ENCODE measurements around the gene AGO1. TPM values are rescaled to one million over a fixed set of nuclear protein-coding genes. Genes with fewer than 3 reads are reported as not detected.
"Not testable (repeated sequence)": the region's sequence is repeated elsewhere in the genome, so short reads cannot be mapped to it uniquely, and the experiment has no call there.

AGO1 gene
- total and polyA plus RNA-seq, 9 donors = 7.0 to 11.9 (median 8.9) TPM

DNA sequence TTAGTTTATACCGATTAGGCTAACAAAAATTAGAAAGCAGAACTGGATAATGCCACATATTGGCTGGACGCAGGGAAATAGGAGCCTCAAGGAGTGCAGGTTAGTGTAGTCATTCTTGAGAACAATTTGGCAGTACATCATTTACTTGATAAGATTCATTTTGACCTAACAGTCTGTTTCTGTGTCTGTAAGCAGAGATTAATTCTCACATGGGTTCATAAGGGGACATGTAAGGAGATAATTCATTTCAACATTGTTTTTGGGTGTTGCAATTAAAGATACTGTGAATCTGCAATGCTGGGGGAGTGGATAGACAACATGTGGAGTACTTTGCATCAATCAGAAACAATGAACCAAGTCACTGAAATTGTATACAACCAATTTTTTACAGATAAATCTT, 79.9 kb downstream of the AGO1 start:
- Histone ChIP-seq H3K27ac (ENCODE audit: low read length) (no peak overlapping the region), H3K9me3 (replicated peaks; ENCODE audit: control insufficient read depth, low read depth, low read length) (no peaks in the 10 kb centered on the region), H3K4me1 (ENCODE audit: control insufficient read depth, insufficient read depth, low read length) (no peaks in the 10 kb centered on the region), H3K4me3 (ENCODE audit: low read length) (no peak overlapping the region), H3K36me3 (ENCODE audit: control insufficient read depth, insufficient read depth, low read length) (no peaks in the 10 kb centered on the region), H3K27me3 (ENCODE audit: control insufficient read depth, insufficient read depth, low read length) (no peaks in the 10 kb centered on the region)
- no CpG with 5 or more reads among the region's 2 CpGs for WGBS (ENCODE audit: insufficient coverage)
- DNase-seq = no peak

DNA sequence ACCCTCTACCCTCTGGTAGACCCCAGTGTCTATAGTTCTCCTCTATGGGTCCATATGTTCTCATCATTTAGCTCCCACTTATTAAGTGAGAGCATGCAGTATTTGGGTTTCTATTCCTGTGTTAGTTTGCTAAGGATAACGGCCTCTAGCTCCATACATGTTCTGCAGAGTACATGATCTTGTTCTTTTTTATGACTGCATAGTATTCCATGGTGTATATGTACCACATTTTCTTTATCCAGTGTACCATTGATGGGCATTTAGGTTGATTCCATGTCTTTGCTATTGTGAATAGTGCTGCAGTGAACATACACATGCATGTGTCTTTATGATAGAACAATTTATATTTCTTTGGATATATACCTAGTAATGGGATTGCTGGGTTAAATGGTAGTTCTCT, 81.3 kb downstream of the AGO1 start:
- H3K27me3 ChIP-seq (ENCODE audit: control insufficient read depth, insufficient read depth, low read length); H3K36me3 ChIP-seq (ENCODE audit: control insufficient read depth, insufficient read depth, low read length); H3K9me3 ChIP-seq (replicated peaks; ENCODE audit: control insufficient read depth, low read depth, low read length); H3K27ac ChIP-seq (ENCODE audit: low read length); DNase-seq; H3K4me3 ChIP-seq (ENCODE audit: low read length); H3K4me1 ChIP-seq (ENCODE audit: control insufficient read depth, insufficient read depth, low read length): not testable (repeated sequence)
- no CpG with 5 or more reads among the region's 1 CpG for WGBS (ENCODE audit: insufficient coverage)

DNA sequence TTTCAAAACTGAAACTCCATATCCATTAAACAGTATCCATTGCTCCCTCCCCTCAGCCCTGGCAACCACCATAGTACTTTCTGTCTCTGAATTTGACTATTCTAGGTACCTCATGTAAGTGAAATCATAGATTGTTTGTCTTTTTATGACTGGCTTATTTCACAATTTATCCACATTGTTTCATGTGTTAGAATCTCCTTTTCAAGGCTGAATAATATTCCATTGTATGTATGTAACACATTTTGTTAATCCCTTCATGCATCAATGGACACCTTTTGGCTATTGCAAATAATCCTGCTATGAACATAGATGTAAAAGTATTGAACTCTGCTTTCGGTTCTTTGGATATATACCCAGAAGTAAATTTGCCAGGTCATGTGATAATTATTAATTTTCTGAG, 85.4 kb downstream of the AGO1 start:
- H3K9me3 ChIP-seq (replicated peaks; ENCODE audit: control insufficient read depth, low read depth, low read length) = no peaks in the 10 kb centered on the region
- WGBS (ENCODE audit: insufficient coverage) = no CpG with 5 or more reads among the region's 1 CpG
- peaks cover 7% of the 10 kb centered on the region for H3K36me3 ChIP-seq (ENCODE audit: control insufficient read depth, insufficient read depth, low read length)

DNA sequence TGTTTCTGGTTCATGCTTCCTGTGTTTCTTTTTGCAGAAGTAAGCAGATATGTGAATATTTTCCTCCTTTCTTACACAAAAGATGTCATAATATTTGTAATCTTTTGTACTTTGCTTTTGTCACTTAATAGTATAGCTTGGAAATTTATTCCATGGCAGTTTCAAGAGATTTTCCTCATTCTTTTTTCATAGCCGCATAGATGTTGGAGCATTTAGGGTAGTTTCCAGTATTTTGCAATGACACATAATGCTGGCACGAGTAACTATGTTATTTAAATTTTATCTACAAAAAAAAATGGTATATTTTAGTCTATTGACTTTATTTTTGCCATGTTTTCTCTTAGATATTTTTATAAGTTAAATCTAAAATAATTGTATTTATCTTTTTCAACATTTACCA, 88.6 kb downstream of the AGO1 start:
- Histone ChIP-seq H3K27ac (ENCODE audit: low read length) (no peak overlapping the region), H3K36me3 (ENCODE audit: control insufficient read depth, insufficient read depth, low read length) (peaks cover 7% of the 10 kb centered on the region), H3K4me1 (ENCODE audit: control insufficient read depth, insufficient read depth, low read length) (no peaks in the 10 kb centered on the region), H3K4me3 (ENCODE audit: low read length) (no peak overlapping the region), H3K9me3 (replicated peaks; ENCODE audit: control insufficient read depth, low read depth, low read length) (no peaks in the 10 kb centered on the region), H3K27me3 (ENCODE audit: control insufficient read depth, insufficient read depth, low read length) (no peaks in the 10 kb centered on the region)
- no peak for DNase-seq
- no CpG with 5 or more reads among the region's 2 CpGs for WGBS (ENCODE audit: insufficient coverage)

More for the DNA sequence above, 85.4 kb downstream of the AGO1 start:
- no peak overlapping the region for H3K4me3 ChIP-seq (ENCODE audit: low read length)
- H3K27me3 ChIP-seq (ENCODE audit: control insufficient read depth, insufficient read depth, low read length) = no peaks in the 10 kb centered on the region
- no peaks in the 10 kb centered on the region for H3K4me1 ChIP-seq (ENCODE audit: control insufficient read depth, insufficient read depth, low read length)
- DNase-seq = no peak
- no peak overlapping the region for H3K27ac ChIP-seq (ENCODE audit: low read length)

DNA sequence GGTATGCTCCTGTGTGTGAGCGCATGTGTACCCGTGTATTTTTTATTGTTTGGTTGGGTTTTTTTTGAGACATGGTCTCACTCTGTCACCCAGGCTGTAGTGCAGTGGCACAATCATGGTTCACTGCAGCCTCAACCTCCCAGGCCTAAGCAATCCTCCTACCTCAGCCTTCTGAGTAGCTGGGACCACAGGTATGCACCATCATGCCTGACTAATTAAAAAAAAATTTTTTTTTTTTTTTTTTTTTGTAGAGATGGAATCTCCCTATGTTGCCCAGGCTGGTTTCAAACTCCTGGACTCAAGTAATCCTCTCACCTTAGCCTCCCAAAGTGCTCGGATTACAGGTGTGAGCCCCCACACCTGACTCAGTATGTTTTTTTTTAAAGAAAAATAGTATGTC, 89.6 kb downstream of the AGO1 start:
- not testable (repeated sequence) for H3K4me1 ChIP-seq (ENCODE audit: control insufficient read depth, insufficient read depth, low read length); H3K9me3 ChIP-seq (replicated peaks; ENCODE audit: control insufficient read depth, low read depth, low read length); H3K27me3 ChIP-seq (ENCODE audit: control insufficient read depth, insufficient read depth, low read length); H3K27ac ChIP-seq (ENCODE audit: low read length); H3K4me3 ChIP-seq (ENCODE audit: low read length); DNase-seq; H3K36me3 ChIP-seq (ENCODE audit: control insufficient read depth, insufficient read depth, low read length)
- WGBS (ENCODE audit: insufficient coverage) = no CpG with 5 or more reads among the region's 3 CpGs

DNA sequence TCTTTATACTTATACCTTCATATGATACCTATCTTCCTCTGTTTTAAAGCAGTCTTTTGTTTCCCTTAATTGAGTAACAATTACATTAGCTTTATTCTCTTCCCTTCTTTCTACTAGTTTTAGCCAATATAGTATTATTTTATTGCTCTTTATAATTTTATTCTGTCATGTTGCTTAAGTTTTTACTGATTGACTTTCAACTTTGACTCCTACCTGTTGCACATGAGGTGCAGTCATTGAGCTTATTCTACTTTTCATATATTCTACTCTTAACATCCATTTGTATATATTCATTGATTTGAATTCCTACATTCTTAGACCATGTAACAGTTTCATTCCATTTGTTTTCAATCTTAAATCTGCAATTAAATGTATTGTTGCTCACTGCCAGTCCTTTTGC, 97.1 kb downstream of the AGO1 start:
- no peak for DNase-seq
- H3K27ac ChIP-seq (ENCODE audit: low read length) = no peak overlapping the region
- peaks cover 8% of the 10 kb centered on the region for H3K36me3 ChIP-seq (ENCODE audit: control insufficient read depth, insufficient read depth, low read length)
- H3K4me1 ChIP-seq (ENCODE audit: control insufficient read depth, insufficient read depth, low read length) = no peaks in the 10 kb centered on the region
- H3K9me3 ChIP-seq (replicated peaks; ENCODE audit: control insufficient read depth, low read depth, low read length) = no peaks in the 10 kb centered on the region
- H3K4me3 ChIP-seq (ENCODE audit: low read length) = no peak overlapping the region
- no peaks in the 10 kb centered on the region for H3K27me3 ChIP-seq (ENCODE audit: control insufficient read depth, insufficient read depth, low read length)

Other genes with a start within 250 kb of the AGO1 start
- gene PSMB2, start 241.7 kb upstream of the AGO1 start, total RNA-seq = 19.8 TPM
- 10 to 100 TPM; 53.2 to 63.9 (median 60.8) TPM for gene PSMB2, start 241.7 kb upstream of the AGO1 start, polyA plus RNA-seq (ENCODE audit: insufficient read depth in 1 of 8, insufficient read length in 8 of 8, low replicate concordance in 1 of 8)
- gene C1orf216, start 164.3 kb upstream of the AGO1 start, total RNA-seq = 9.9 TPM
- 10 to 100 TPM in 7 of 8 donors, 1 to 10 TPM in 1; 9.3 to 17.4 (median 12.3) TPM for gene C1orf216, start 164.3 kb upstream of the AGO1 start, polyA plus RNA-seq (ENCODE audit: insufficient read depth in 1 of 8, insufficient read length in 8 of 8, low replicate concordance in 1 of 8)
- 5.6 TPM for gene CLSPN, start 113.2 kb upstream of the AGO1 start, total RNA-seq
- gene CLSPN, start 113.2 kb upstream of the AGO1 start, polyA plus RNA-seq (ENCODE audit: insufficient read depth in 1 of 8, insufficient read length in 8 of 8, low replicate concordance in 1 of 8) = 10 to 100 TPM in 1 of 8 donors, 1 to 10 TPM in 7; 5.2 to 10.0 (median 7.9) TPM
- gene AGO4, start 75.2 kb upstream of the AGO1 start, total RNA-seq = 11.3 TPM
- 10 to 100 TPM in 7 of 8 donors, 1 to 10 TPM in 1; 9.6 to 14.3 (median 12.0) TPM for gene AGO4, start 75.2 kb upstream of the AGO1 start, polyA plus RNA-seq (ENCODE audit: insufficient read depth in 1 of 8, insufficient read length in 8 of 8, low replicate concordance in 1 of 8)
- gene AGO3, start 47.9 kb downstream of the AGO1 start, total RNA-seq = 25.9 TPM
- gene AGO3, start 47.9 kb downstream of the AGO1 start, polyA plus RNA-seq (ENCODE audit: insufficient read depth in 1 of 8, insufficient read length in 8 of 8, low replicate concordance in 1 of 8) = 10 to 100 TPM in 2 of 8 donors, 1 to 10 TPM in 6; 5.6 to 12.3 (median 9.3) TPM
- gene TEKT2, start 200.9 kb downstream of the AGO1 start, total RNA-seq = 0.53 TPM
- gene TEKT2, start 200.9 kb downstream of the AGO1 start, polyA plus RNA-seq (ENCODE audit: insufficient read depth in 1 of 8, insufficient read length in 8 of 8, low replicate concordance in 1 of 8) = 1 to 10 TPM in 1 of 8 donors, under 1 TPM in 7; 0.36 to 1.4 (median 0.56) TPM
- 28.5 TPM for gene ADPRS, start 205.7 kb downstream of the AGO1 start, total RNA-seq
- 10 to 100 TPM; 24.9 to 30.7 (median 27.6) TPM for gene ADPRS, start 205.7 kb downstream of the AGO1 start, polyA plus RNA-seq (ENCODE audit: insufficient read depth in 1 of 8, insufficient read length in 8 of 8, low replicate concordance in 1 of 8)
- gene COL8A2, start 242.0 kb downstream of the AGO1 start, total RNA-seq = 35.7 TPM
- gene COL8A2, start 242.0 kb downstream of the AGO1 start, polyA plus RNA-seq (ENCODE audit: insufficient read depth in 1 of 8, insufficient read length in 8 of 8, low replicate concordance in 1 of 8) = 10 to 100 TPM in 4 of 8 donors, 1 to 10 TPM in 4; 4.3 to 37.4 (median 12.8) TPM

All from muscle of leg (tissue), 11 donors.